T-helper 17 cell (primary cell): ENCODE measurements around the gene HDHD2. TPM values are rescaled to one million over a fixed set of nuclear protein-coding genes. Genes with fewer than 3 reads are reported as not detected.
"Not testable (repeated sequence)": the region's sequence is repeated elsewhere in the genome, so short reads cannot be mapped to it uniquely, and the experiment has no call there.

Experiments
- ATAC-seq: fragments of 150-1000 bp; cut with Tn5 transposase; 2 replicates; pipeline ENCODE4 v1.10.0; 2021; ENCODE audit warnings: mild to moderate bottlenecking, moderate library complexity
- DNase-seq, 3 donors: peaks; one replicate each; pipeline versions ENCODE4 v3.0.0 to v3.0.0-alpha.2; 2020 to 2021
- H3K9me3 ChIP-seq: one replicate; pipeline ENCODE4 v1.7.0; 2013; ENCODE audit warnings: low read length, mild to moderate bottlenecking; ENCODE audit not compliant: control insufficient read depth, poor library complexity, severe bottlenecking
- H3K27ac Mint-ChIP-seq: one replicate; pipeline ENCODE4 v1.8.0; 2022; ENCODE audit warnings: mild to moderate bottlenecking, moderate library complexity, mixed read lengths
- H3K27me3 Mint-ChIP-seq: one replicate; pipeline ENCODE4 v1.8.0; 2022; ENCODE audit warnings: mixed read lengths
- H3K36me3 Mint-ChIP-seq: one replicate; pipeline ENCODE4 v1.8.0; 2022; ENCODE audit warnings: low read depth, mixed read lengths
- H3K4me1 Mint-ChIP-seq: one replicate; pipeline ENCODE4 v1.8.0; 2022; ENCODE audit warnings: mild to moderate bottlenecking, mixed read lengths
- H3K4me3 Mint-ChIP-seq: one replicate; pipeline ENCODE4 v1.8.0; 2022; ENCODE audit warnings: mild to moderate bottlenecking, moderate library complexity, mixed read lengths
- total RNA-seq, 4 donors: library from RNA in 2 of 4; stranded (reverse) in 2 of 4; gene quantifications; one replicate each; pipeline ENCODE4 v1.2.3 and lab custom pipeline; 2022 to 2026

Gene HDHD2
- total RNA-seq, 2 donors from 2014 or later: 16.6 to 23.5 TPM

DNA sequence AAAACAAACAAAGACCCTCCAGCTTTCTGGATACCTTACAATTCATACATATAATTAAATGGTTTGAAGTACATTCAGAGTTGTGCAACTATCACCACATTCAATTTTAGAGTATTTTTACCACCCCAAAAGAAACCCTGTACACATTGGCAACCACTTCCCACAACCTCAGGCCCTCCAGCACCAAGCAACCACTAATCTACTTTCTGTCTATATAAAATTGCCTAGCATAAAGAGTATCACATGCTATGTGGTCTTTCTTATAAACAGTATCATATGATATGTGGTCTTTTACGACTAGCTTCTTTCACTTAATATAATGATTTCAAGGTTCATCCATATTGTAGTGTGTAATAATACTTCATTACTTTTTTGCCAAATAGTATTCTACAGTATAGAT is 18.6 kb upstream of the HDHD2 start:
- H3K27me3 Mint-ChIP-seq: no peaks in the 10 kb centered on the region
- no peak overlapping the region for H3K27ac Mint-ChIP-seq
- peaks cover 11% of the 10 kb centered on the region for H3K4me1 Mint-ChIP-seq
- ATAC-seq: no peak
- no peak overlapping the region for H3K4me3 Mint-ChIP-seq
- H3K36me3 Mint-ChIP-seq: no peaks in the 10 kb centered on the region
- no peak for DNase-seq
- H3K9me3 ChIP-seq: no peaks in the 10 kb centered on the region

DNA sequence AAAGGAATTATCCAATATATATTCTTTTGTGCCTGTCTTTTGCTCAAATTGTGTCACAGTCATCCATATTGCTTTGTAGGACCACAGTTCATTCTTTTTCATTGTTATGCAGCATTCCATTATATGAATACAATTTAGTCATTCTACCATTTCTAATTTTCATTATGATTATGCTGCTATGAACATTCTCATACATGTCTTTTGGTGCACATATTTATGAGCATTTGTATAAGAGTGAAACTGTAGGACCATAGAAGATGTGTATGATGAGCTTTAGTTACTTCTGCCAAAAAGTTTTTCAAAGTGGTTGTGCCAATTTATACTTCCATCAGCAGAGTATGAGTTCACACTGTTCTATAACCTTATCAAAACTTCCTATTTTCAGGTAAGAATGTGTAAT is 18.2 kb upstream of the HDHD2 start:
- no peaks in the 10 kb centered on the region for H3K9me3 ChIP-seq
- no peak overlapping the region for H3K27ac Mint-ChIP-seq

DNA sequence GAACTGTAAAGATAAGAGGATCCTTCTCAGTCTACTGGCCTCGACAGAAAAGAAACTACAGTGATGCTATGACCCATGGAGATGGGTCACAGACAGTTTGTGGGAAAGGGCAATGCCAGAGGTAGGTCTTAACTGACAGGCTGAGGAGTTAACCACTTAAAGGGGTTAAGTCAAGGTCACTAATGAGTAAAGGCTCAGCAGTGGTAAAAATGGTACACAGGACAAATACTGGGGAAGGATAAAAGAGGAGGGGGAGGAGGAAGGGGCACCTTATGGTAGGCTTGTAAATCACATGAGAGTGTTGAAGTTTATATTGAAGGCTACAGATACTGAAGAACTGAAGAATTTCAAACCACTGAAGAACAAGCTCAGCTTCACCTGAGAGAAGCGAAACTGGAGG is 16.0 kb upstream of the HDHD2 start:
- no peak for ATAC-seq

More for the DNA sequence above, 18.2 kb upstream of the HDHD2 start:
- DNase-seq (no peak), ATAC-seq (no peak)
- H3K4me1 Mint-ChIP-seq: peaks cover 11% of the 10 kb centered on the region
- no peaks in the 10 kb centered on the region for H3K36me3 Mint-ChIP-seq
- H3K27me3 Mint-ChIP-seq: no peaks in the 10 kb centered on the region
- H3K4me3 Mint-ChIP-seq: no peak overlapping the region

DNA sequence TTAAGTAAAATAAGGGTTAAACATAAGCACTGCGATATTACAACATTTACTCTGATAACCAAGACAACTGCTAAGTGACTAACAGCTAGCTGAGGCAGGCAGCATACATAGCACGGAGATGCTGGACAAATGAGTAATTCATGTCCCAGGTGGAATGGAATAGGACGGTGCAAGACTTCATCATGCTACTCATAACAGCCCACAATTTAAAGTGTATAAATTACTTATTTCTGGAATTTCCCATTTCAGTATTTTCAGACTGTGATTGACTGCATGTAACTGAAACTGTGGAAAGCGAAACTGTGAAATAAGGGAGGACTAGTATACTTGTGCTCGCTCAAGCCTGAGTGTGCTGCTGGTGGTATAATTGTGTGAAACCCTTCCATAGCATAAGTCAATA is 12.9 kb upstream of the HDHD2 start:
- ATAC-seq: peak; percentile 49
- Mint-ChIP-seq H3K4me1 (peaks cover 13% of the 10 kb centered on the region), H3K27ac (no peak overlapping the region), H3K27me3 (no peaks in the 10 kb centered on the region), H3K36me3 (no peaks in the 10 kb centered on the region), H3K4me3 (no peak overlapping the region)
- H3K9me3 ChIP-seq: no peaks in the 10 kb centered on the region
- no peak for DNase-seq

More for the DNA sequence above, 16.0 kb upstream of the HDHD2 start:
- no peaks in the 10 kb centered on the region for H3K9me3 ChIP-seq
- Mint-ChIP-seq H3K36me3 (no peaks in the 10 kb centered on the region), H3K4me3 (no peak overlapping the region), H3K27me3 (no peaks in the 10 kb centered on the region), H3K27ac (no peak overlapping the region), H3K4me1 (peaks cover 14% of the 10 kb centered on the region)
- no peak for DNase-seq

DNA sequence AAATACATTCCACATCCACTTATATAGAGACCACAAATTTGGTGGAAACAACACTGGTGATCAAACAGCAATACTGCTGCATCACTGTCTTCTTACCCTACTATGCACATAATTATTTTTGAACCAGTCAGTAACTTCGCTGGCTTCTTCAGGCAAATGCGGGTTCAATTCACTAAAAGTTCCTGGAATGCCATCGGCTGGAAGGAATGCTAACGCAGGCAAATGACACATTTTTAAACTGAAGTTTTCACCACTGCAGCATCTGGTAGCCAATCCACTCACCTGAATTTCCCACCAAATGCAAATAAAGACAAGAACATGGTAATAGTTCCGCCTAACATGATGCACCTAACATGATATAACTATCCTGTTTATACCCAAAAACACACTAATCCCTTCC is 10.0 kb upstream of the HDHD2 start:
- no peak for ATAC-seq
- no peaks in the 10 kb centered on the region for H3K27me3 Mint-ChIP-seq

DNA sequence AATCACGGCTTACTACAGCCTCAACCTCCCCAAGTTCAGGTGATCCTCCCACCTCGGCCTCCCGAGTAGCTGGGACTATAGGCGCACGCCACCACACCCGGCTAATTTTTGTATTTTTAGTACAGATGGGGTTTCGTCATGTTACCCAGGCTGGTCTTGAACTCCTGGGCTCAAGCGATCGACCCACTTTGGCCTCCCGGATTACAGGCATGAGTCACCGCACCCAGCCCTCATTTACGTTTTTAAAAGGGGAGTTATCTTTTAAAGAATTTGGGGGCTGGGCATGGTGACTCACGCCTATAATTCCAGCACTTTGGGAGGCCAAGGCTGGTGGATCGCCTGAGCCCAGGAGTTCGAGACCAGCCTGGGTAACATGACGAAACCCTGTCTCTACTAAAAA is 8.1 kb upstream of the HDHD2 start:
- not testable (repeated sequence) for H3K9me3 ChIP-seq, H3K4me3 Mint-ChIP-seq, H3K36me3 Mint-ChIP-seq, H3K27ac Mint-ChIP-seq, H3K27me3 Mint-ChIP-seq, H3K4me1 Mint-ChIP-seq, DNase-seq, ATAC-seq

More for the DNA sequence above, 10.0 kb upstream of the HDHD2 start:
- peak overlapping the region; percentile 41 for H3K27ac Mint-ChIP-seq
- no peak overlapping the region for H3K4me3 Mint-ChIP-seq
- no peaks in the 10 kb centered on the region for H3K9me3 ChIP-seq
- H3K36me3 Mint-ChIP-seq: no peaks in the 10 kb centered on the region
- H3K4me1 Mint-ChIP-seq: peaks cover 9% of the 10 kb centered on the region
- no peak for DNase-seq

DNA sequence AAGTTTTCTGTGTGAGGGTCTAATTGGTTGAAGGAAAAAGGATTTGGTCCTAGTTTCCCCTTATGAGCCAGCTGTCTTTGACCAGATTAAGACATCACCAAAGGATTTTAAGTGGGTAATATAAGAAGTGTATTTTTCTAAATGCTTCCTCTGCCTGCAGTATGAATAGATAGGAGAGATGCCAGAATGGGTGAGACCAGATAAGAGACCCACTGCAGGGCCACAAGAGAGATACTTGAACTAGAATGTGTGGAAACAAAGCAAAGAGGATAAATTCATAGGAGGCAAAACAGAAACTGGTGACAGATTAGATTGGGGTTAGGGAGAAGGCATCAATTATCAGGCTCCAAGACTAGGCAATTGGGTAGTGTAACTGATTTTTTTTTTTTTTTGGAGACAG is 1.1 kb upstream of the HDHD2 start:
- Mint-ChIP-seq H3K4me1 (peaks cover 33% of the 10 kb centered on the region), H3K27me3 (no peaks in the 10 kb centered on the region), H3K36me3 (peaks cover 6% of the 10 kb centered on the region)

DNA sequence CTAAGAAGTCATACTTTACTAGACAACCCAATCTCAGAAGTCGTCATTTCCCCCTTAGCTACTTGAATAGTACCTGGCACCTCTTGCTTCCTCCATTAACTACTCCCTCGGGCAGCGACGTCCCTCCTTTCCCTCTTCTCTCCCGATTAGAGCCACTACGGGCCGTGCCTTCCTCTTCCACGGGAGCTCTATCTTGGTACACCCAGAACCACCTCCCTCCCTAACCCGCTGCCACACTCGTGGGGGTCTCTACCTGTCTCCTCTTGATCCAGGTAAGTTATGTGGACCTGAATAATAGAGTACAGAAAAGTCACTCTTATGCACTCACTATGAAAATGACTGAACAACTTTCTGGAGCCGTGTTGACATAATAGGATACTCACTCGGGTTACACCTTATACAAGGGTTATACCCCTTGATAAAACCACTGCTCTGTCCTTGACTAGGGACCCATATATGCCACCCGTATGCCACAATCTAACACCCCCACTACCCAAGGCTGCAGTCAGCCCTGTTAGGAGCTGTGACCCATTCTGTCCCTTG is 595 bp upstream of the HDHD2 start:
- no peaks in the 10 kb centered on the region for H3K9me3 ChIP-seq
- peak overlapping the region; percentile 99 for H3K4me3 Mint-ChIP-seq
- H3K27ac Mint-ChIP-seq: peak overlapping the region; percentile 98
- DNase-seq (no peak), ATAC-seq (peak; percentile 2)
- no peaks in the 10 kb centered on the region for H3K27me3 Mint-ChIP-seq
- peaks cover 38% of the 10 kb centered on the region for H3K4me1 Mint-ChIP-seq
- peaks cover 6% of the 10 kb centered on the region for H3K36me3 Mint-ChIP-seq

More for the DNA sequence above, 1.1 kb upstream of the HDHD2 start:
- H3K9me3 ChIP-seq: no peaks in the 10 kb centered on the region
- ATAC-seq: no peak
- Mint-ChIP-seq H3K27ac (peak overlapping the region; percentile 98), H3K4me3 (peak overlapping the region; percentile 99)
- DNase-seq: no peak

DNA sequence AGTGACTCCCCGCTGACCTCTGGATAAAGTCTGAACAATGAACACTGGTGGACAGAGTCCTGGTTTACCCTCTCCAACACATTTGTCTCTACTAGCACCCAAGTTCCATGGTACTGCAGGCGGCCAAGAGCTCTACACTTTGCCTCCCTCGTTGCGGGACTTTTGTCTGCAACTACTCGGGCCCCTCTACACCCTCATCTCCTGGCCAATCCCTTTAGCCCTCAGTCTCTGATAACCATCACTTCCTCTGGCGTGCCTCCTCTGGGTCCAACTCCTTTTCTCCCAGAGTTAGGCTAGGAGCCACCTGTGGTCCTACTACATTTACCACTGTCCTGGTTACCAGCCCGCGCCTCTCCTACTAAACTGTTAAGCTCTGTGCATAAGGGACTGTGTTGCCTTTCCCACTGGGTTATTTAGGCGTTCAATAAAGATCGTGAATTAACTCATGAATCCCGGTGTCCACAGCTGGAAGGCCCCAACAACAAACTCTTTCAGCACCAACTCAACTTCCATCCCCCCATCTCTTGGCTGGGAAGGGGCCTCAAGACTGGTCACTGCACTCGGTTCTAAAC is 757 bp downstream of the HDHD2 start:
- H3K9me3 ChIP-seq: no peaks in the 10 kb centered on the region
- ATAC-seq (no peak), DNase-seq (no peak)
- Mint-ChIP-seq H3K4me1 (peaks cover 48% of the 10 kb centered on the region), H3K27ac (peak overlapping the region; percentile 98), H3K4me3 (peak overlapping the region; percentile 99), H3K36me3 (peaks cover 6% of the 10 kb centered on the region), H3K27me3 (no peaks in the 10 kb centered on the region)

DNA sequence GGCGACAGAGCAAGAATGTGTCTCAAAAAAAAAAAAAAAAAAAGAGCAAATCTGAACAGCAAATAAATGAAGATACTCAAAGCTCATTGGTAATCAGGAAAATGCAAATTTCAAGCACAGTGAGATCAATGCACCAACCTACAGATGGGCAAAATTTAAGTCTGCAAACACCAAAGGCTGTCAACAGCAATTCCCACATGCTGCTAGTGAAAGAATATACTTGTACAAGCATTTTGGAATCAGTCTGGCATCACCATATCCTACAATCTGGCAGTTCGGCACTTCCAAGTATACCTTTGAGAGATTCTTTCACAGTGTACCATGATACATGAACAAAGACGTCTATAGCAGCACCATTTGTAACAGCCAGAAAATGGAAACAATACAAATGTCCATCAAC is 4.1 kb downstream of the HDHD2 start:
- Mint-ChIP-seq H3K27ac (no peak overlapping the region), H3K4me3 (no peak overlapping the region), H3K4me1 (peaks cover 48% of the 10 kb centered on the region), H3K36me3 (peaks cover 2% of the 10 kb centered on the region), H3K27me3 (no peaks in the 10 kb centered on the region)
- H3K9me3 ChIP-seq: no peaks in the 10 kb centered on the region
- DNase-seq (no peak), ATAC-seq (no peak)

DNA sequence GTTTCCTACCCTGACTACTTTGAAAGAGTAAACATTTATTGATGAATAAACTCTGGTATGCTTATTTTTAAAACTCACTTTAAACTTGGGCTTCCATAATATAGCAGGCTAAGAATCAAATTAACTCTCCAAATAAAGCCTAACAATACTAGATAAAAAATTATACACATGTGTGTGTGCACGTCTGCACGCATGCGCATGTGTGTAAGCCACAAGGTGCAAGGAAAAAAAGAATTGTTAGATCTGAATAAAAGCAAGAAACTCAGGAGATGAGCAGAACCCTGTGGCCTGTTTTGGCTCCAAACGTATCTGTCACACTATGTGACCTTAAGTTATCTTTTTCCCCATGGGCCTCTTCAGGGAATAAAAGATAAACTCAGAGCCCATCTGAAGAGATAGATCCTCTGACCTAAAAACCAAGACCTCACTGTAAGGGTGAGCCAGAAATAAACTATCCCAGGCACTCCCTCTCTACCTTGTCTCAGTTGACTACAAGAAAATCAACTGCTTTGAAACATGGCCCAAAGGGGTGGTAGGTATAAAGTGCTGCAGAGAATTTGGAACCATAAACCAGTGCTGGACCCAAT is 6.3 kb downstream of the HDHD2 start:
- no peaks in the 10 kb centered on the region for H3K27me3 Mint-ChIP-seq
- H3K4me3 Mint-ChIP-seq: no peak overlapping the region
- peaks cover 31% of the 10 kb centered on the region for H3K4me1 Mint-ChIP-seq

DNA sequence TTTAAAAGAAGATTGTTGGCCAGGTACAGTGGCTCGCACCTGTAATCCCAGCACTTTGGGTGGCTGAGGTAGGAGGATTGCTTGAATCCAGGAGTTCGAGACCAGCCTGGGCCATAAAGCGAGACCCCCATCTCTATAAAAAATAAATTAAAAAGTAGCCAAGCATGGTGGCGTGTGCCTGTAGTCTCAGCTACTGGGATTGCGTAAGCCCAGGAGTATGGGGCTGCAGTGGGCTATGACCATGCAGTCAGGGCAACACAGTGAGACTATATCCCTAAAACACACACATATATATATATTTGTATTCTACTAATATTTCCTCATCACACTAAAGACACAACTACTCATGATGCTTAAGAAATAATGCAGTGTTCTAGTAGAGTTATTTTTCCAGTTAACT is 7.1 kb downstream of the HDHD2 start:
- H3K4me3 Mint-ChIP-seq: no peak overlapping the region

More for the DNA sequence above, 6.3 kb downstream of the HDHD2 start:
- Mint-ChIP-seq H3K27ac (no peak overlapping the region), H3K36me3 (no peaks in the 10 kb centered on the region)
- ATAC-seq (no peak), DNase-seq (no peak)
- no peaks in the 10 kb centered on the region for H3K9me3 ChIP-seq

DNA sequence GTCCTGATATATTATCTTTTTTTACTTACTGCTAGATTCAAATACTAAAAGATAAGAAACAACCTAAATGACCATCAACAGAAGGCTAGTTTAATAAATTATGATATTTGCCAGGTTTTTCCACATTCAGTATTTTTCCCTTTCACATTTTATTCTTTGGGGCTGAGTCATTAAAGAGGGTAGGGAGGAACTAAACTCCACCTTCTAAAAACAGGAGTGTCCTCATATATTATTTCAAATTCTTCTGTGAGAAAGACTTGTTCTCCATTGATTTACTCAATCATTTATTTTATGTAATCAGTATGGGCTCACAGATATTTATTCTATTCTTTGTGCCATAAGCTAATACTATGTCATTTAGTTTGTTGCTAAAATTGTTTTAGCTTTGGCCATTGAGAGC is 9.0 kb downstream of the HDHD2 start:
- Mint-ChIP-seq H3K4me3 (no peak overlapping the region), H3K36me3 (no peaks in the 10 kb centered on the region), H3K27ac (no peak overlapping the region), H3K4me1 (peaks cover 20% of the 10 kb centered on the region), H3K27me3 (no peaks in the 10 kb centered on the region)
- ATAC-seq: no peak
- no peaks in the 10 kb centered on the region for H3K9me3 ChIP-seq
- DNase-seq: no peak

More for the DNA sequence above, 7.1 kb downstream of the HDHD2 start:
- Mint-ChIP-seq H3K27ac (no peak overlapping the region), H3K36me3 (no peaks in the 10 kb centered on the region), H3K27me3 (no peaks in the 10 kb centered on the region), H3K4me1 (peaks cover 24% of the 10 kb centered on the region)
- no peak for DNase-seq
- no peaks in the 10 kb centered on the region for H3K9me3 ChIP-seq
- no peak for ATAC-seq

DNA sequence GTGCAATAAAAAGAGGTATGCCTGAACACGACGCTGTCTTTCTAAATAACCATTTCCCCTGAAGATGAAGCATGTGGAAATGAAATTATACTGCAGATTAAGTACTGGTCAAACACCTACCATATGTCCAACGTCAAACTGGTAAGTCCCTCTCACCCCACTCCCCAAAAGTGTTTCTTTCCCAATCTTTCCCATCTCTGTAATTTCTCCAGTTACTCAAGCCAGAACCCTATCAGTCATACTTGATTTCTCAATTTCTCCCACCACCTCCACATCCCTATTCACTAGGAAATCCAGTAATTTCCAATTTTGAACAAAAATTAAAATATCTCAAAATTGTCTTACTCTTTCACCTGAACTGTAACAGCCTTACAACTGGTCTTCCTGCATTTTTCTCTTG is 29.2 kb downstream of the HDHD2 start:
- H3K4me3 Mint-ChIP-seq: no peak overlapping the region
- H3K4me1 Mint-ChIP-seq: peaks cover 6% of the 10 kb centered on the region
- H3K27ac Mint-ChIP-seq: no peak overlapping the region
- DNase-seq (no peak), ATAC-seq (no peak)
- peaks cover 10% of the 10 kb centered on the region for H3K36me3 Mint-ChIP-seq
- no peaks in the 10 kb centered on the region for H3K9me3 ChIP-seq
- H3K27me3 Mint-ChIP-seq: no peaks in the 10 kb centered on the region
